GM23248 (cell line): ENCODE data around the gene ZIC4. TPM values are rescaled to one million over a fixed set of nuclear protein-coding genes. Genes with fewer than 3 reads are reported as not detected.

ENCODE experiments used
- DNase-seq: peaks from one replicate; pipeline ENCODE4 v3.0.0-alpha.2; 2015
- H2AFZ ChIP-seq: fragments of 200-600 bp; sonication (generic); 2 replicates; pipeline ENCODE4 v1.6.1; 2016; ENCODE audit warnings: antibody characterized with exemption
- H3F3A ChIP-seq: fragments of 200-600 bp; sonication (generic); 2 replicates; pipeline ENCODE4 v1.6.1; 2016; ENCODE audit warnings: mild to moderate bottlenecking, antibody characterized with exemption, mixed run types; ENCODE audit not compliant: insufficient read depth
- H3K27ac ChIP-seq: fragments of 200-600 bp; sonication (generic); 2 replicates; pipeline ENCODE4 v1.5.1; 2016; ENCODE audit warnings: mild to moderate bottlenecking
- H3K27me3 ChIP-seq: fragments of 200-600 bp; sonication (generic); replicated peaks from 2 replicates; pipeline ENCODE4 v1.6.1; 2016; ENCODE audit warnings: mild to moderate bottlenecking; ENCODE audit not compliant: insufficient read depth
- H3K36me3 ChIP-seq: fragments of 200-600 bp; sonication (generic); 2 replicates; pipeline ENCODE4 v1.6.1; 2016; ENCODE audit warnings: low read depth, mild to moderate bottlenecking
- H3K4me1 ChIP-seq: fragments of 200-600 bp; sonication (generic); 2 replicates; pipeline ENCODE4 v1.6.1; 2016; ENCODE audit warnings: mild to moderate bottlenecking; ENCODE audit not compliant: insufficient read depth
- H3K4me2 ChIP-seq: fragments of 200-600 bp; sonication (generic); one replicate; pipeline ENCODE4 v1.6.1; 2016; ENCODE audit warnings: mild to moderate bottlenecking; ENCODE audit not compliant: unreplicated experiment
- H3K4me3 ChIP-seq: fragments of 200-600 bp; sonication (generic); 2 replicates; pipeline ENCODE4 v1.5.1; 2016; ENCODE audit warnings: mild to moderate bottlenecking
- H3K79me2 ChIP-seq: fragments of 200-600 bp; sonication (generic); 2 replicates; pipeline ENCODE4 v1.6.1; 2016; ENCODE audit warnings: mild to moderate bottlenecking; ENCODE audit not compliant: insufficient read depth
- H3K9ac ChIP-seq: fragments of 200-600 bp; sonication (generic); 2 replicates; pipeline ENCODE4 v1.6.1; 2016; ENCODE audit warnings: mild to moderate bottlenecking
- H3K9me2 ChIP-seq: fragments of 200-600 bp; sonication (generic); 2 replicates; pipeline ENCODE4 v1.6.1; 2016; ENCODE audit warnings: mixed run types, mild to moderate bottlenecking, moderate library complexity; ENCODE audit not compliant: insufficient read depth
- H3K9me3 ChIP-seq: fragments of 200-600 bp; sonication (generic); one replicate; pipeline ENCODE4 v1.6.1; 2017; ENCODE audit warnings: low read depth
- H4K20me1 ChIP-seq: fragments of 200-600 bp; sonication (generic); 2 replicates; pipeline ENCODE4 v1.6.0; 2016; ENCODE audit not compliant: insufficient read depth
- EZH2 ChIP-seq: fragments of 200-600 bp; sonication (generic); IDR thresholded peaks from 2 replicates; pipeline ENCODE4 v1.6.1; 2018; ENCODE audit warnings: antibody characterized with exemption, mild to moderate bottlenecking; ENCODE audit not compliant: insufficient read depth, poor library complexity, severe bottlenecking
- EZH2phosphoT487 ChIP-seq: fragments of 200-600 bp; sonication (generic); IDR thresholded peaks from 2 replicates; pipeline ENCODE4 v1.6.1; 2018; ENCODE audit warnings: antibody characterized with exemption, moderate library complexity, mild to moderate bottlenecking, low read depth; ENCODE audit not compliant: insufficient read depth
- WGBS, 2 experiments: methylation state at CpG; one replicate each; pipeline ENCODE4 v1.1.6; 2015 to 2017; ENCODE audit warnings: low lambda C conversion rate in 2 of 2, low coverage in 1 of 2; ENCODE audit errors: missing lambda C conversion rate in 2 of 2; 5-methylcytosine and 5-hydroxymethylcytosine counted together
- in situ Hi-C: fragments of 300-500 bp; cut with MboI; formaldehyde crosslinking; loops from 2 replicates; pipeline ENCODE4 v1.15.0; 2020
- polyA plus RNA-seq: library from polyadenylated mRNA; unstranded; fragments of >200 nt; fragmentation: Nextera tagmentation; extraction: Ambion mirVana; gene quantifications from 2 replicates; pipeline ENCODE4 v1.2.1, GENCODE V29; 2016
- total RNA-seq: library from RNA; depleted of rRNA; stranded (reverse); fragments of >200 nt; shearing (Covaris generic); gene quantifications from 2 replicates; pipeline ENCODE4 v1.2.3, GENCODE V29; 2014

Gene ZIC4
- total and polyA plus RNA-seq, 2 experiments from 2014 or later: 4.3 to 7.0 TPM

- Histone ChIP-seq H3K27me3 (no peaks in the 10 kb centered on the region), H3K4me1 (no peaks in the 10 kb centered on the region), H3K4me3 (no peak overlapping the region), H3K4me2 (no peak overlapping the region), H3K27ac (no peak overlapping the region), H2AFZ (0 out of 2 replicates have a peak overlapping the region, but pooled peaks have one; percentile 16), H3K9me3 (no peaks in the 10 kb centered on the region), H3K36me3 (0 out of 2 replicates have a peak, but pooled peaks cover 12% of the 10 kb centered on the region), H3K9ac (no peak overlapping the region), H3F3A (peaks cover 8% of the 10 kb centered on the region), H3K9me2 (no peaks in the 10 kb centered on the region), H4K20me1 (no peaks in the 10 kb centered on the region), H3K79me2 (0 out of 2 replicates have a peak, but pooled peaks cover 5% of the 10 kb centered on the region)
- in situ Hi-C loops: no loop called here
- peak; percentile 22 for DNase-seq
- WGBS, 2 experiments: 69 to 74% methylated on average over 48 to 51 of the region's 54 CpGs
- TF ChIP-seq EZH2phosphoT487 (no peak), EZH2 (no peak)
Measured at GRCh38 chr3:147418808-147419701, 12.7 kb upstream of the ZIC4 start.

GRCh38 chr3:147418371-147418781, 12.0 kb upstream of the ZIC4 start:
- Histone ChIP-seq H3K27me3 (no peaks in the 10 kb centered on the region), H3K9me2 (no peaks in the 10 kb centered on the region), H3K27ac (no peak overlapping the region), H3K4me1 (no peaks in the 10 kb centered on the region), H3K4me3 (no peak overlapping the region), H4K20me1 (no peaks in the 10 kb centered on the region), H3K9me3 (no peaks in the 10 kb centered on the region), H3F3A (peaks cover 8% of the 10 kb centered on the region), H3K9ac (no peak overlapping the region), H3K36me3 (0 out of 2 replicates have a peak, but pooled peaks cover 15% of the 10 kb centered on the region), H2AFZ (0 out of 2 replicates have a peak overlapping the region, but pooled peaks have one; percentile 16), H3K79me2 (peaks cover 9% of the 10 kb centered on the region; the same call in 1 of the 2 replicates), H3K4me2 (no peak overlapping the region)
- TF ChIP-seq EZH2 (no peak), EZH2phosphoT487 (no peak)
- in situ Hi-C loops: no loop called here
- no peak for DNase-seq
- 82 to 89% methylated on average over 4 of the region's 4 CpGs for WGBS, 2 experiments

DNA sequence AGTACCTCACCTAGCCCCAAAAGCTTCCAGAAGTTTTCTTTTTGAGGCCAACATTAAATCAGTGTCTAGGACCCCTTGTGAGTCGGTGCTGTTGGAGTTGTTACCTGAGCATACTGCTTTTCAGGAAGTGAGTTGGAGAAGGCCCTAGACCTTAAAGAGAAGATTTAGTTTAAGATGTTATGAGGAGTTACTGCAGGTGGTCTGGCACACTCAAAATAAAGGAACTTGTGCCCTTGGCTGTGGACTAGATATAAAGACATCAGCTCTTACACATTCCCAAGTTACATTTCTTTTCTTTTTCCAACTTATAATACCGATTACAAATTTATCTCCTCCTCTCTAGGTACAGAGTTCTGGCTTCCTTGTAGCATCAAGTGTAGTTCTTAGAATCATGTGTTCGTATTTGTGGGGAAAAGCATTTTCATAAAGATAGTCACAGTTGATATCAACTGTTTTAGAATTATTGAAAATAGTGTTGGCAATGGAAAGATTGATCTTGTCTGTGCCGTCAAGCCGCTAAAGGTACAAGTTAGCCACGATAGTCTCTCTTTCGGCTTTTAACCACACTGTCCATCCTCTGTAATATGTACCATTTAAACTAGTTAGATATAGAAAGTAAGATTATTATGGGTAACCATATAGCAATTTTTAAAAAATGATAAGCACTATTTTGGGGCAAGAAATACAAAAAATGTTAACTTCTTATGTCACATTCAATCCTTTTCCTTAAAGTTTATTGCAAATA, 11.4 kb upstream of the ZIC4 start:
- no peak for TF ChIP-seq EZH2phosphoT487
- no peak for TF ChIP-seq EZH2
- WGBS, 2 experiments: 97% methylated on average over 7 of the region's 7 CpGs
- no peaks in the 10 kb centered on the region for H3K9me3 ChIP-seq
- peaks cover 8% of the 10 kb centered on the region for H3F3A ChIP-seq
- no peaks in the 10 kb centered on the region for H3K27me3 ChIP-seq
- no peaks in the 10 kb centered on the region for H3K9me2 ChIP-seq
- no peak overlapping the region for H2AFZ ChIP-seq
- H3K27ac ChIP-seq: no peak overlapping the region
- no peak overlapping the region for H3K4me2 ChIP-seq
- no peaks in the 10 kb centered on the region for H4K20me1 ChIP-seq
- no peak for DNase-seq
- H3K79me2 ChIP-seq: peaks cover 16% of the 10 kb centered on the region; the same call in 1 of the 2 replicates
- 0 out of 2 replicates have a peak, but pooled peaks cover 16% of the 10 kb centered on the region for H3K36me3 ChIP-seq
- H3K4me3 ChIP-seq: no peak overlapping the region
- H3K4me1 ChIP-seq: no peaks in the 10 kb centered on the region
- H3K9ac ChIP-seq: no peak overlapping the region
- in situ Hi-C loops: no loop called here

GRCh38 chr3:147416931-147417330, 10.6 kb upstream of the ZIC4 start:
- H3K9me2 ChIP-seq: no peaks in the 10 kb centered on the region
- no peaks in the 10 kb centered on the region for H4K20me1 ChIP-seq
- no peak overlapping the region for H3K4me2 ChIP-seq
- H3F3A ChIP-seq: peaks cover 8% of the 10 kb centered on the region
- no peaks in the 10 kb centered on the region for H3K9me3 ChIP-seq
- peaks cover 24% of the 10 kb centered on the region for H3K79me2 ChIP-seq
- TF ChIP-seq EZH2 (no peak), EZH2phosphoT487 (no peak)
- H3K27ac ChIP-seq: no peak overlapping the region
- H3K4me3 ChIP-seq: no peak overlapping the region
- DNase-seq: no peak
- 97 to 100% methylated on average over 1 of the region's 1 CpG for WGBS, 2 experiments
- in situ Hi-C loops: no loop called here
- H3K9ac ChIP-seq: no peak overlapping the region
- no peaks in the 10 kb centered on the region for H3K27me3 ChIP-seq
- H3K36me3 ChIP-seq: 0 out of 2 replicates have a peak, but pooled peaks cover 16% of the 10 kb centered on the region
- no peak overlapping the region for H2AFZ ChIP-seq
- H3K4me1 ChIP-seq: no peaks in the 10 kb centered on the region
